HG03045 (cell line): ENCODE measurements around the gene AXDND1.

Experiments used
- ATAC-seq: cut with Tn5 transposase; IDR thresholded peaks from one replicate; pipeline ENCODE4 v1.9.1; 2021; ENCODE audit warnings: mild to moderate bottlenecking, moderate library complexity; ENCODE audit not compliant: unreplicated experiment

Gene AXDND1, protein sequence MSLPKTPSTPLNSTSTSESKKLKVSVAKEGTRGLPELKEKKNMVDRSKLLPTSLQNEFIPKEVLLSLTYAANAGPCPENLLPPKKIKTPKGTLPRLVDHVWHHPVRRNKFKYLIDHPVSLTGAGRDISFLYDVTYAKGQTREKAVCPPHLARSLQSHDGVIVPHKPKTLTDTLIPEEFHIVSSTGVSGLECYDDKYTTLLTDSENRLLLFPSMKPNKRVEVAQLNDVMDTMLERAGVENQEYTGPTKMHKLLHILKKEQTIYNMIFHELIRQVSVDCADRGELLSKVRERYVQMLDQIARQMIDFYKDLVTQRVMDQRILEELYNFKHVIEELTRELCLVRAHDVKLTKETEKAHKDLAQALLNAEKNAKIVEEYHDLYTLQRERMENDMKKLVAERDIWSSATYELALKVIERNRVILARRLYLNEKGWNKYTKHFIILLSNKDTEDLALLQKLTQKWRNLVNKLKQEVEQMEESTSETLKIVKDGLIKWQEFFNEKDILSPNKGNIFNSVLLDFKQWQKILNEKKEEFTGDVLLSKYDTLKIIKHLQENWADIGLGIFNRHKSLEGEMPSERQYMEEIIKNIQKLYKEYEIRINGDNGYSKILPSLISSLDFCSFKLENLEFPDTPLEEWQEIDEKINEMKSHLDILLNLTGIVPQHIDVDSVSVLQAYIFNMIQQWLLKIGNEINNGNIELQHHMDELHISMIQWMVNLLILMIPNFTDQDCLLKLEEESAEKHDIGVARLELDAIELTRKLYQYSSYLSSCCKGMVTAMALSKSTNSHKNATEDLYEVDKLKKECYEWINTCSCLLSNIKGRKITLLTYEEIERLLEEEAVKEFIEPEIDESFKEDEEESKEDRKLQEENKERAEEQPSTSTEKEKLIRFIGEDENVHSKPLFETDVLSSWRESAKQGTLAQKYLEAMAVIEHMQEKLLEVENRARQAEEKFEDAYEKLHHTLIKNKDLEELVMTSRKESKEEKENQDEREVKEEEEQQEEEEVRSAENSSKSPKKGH

DNA sequence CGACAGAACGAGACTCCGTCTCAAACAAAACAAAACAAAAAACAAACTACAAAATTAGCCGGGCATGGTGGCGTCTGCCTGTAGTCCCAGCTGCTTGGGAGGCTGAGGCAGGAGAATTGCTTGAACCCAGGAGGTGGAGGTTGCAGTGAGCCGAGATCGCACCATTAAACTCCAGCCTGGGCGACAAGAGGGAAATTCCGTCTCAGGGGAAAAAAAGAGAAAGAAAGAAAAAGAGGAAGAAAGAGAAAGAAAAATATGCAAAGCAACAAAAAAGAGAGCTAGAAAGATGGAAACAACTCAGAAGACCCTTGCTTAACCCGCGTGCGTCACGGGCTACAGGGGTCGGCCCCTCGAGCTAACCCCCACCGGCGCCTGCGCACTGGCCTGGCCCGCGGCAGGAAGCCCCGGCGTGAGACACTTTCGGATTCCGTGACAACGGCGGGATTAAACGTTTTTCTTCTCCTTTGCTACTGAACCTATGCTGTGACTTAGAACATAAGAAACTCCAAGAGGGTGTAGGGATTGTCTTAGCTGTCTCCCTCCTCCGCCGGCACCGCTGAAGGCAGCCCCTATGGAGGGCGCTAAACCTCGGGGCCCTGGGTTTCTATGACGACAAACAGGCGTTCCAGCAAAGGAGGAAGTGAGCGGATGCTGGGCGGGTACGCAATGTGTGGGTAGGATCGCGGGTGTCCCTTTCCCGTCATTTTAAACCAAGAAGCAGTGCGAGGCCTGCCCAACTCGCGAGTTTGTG lies at the start of gene AXDND1:
Gene AXDND1 (plus strand): TSS at position 630 of the 751 bp plus-strand sequence. CDS start 539 bp downstream, outside the sequence.
- ATAC-seq: peak; percentile 96

DNA sequence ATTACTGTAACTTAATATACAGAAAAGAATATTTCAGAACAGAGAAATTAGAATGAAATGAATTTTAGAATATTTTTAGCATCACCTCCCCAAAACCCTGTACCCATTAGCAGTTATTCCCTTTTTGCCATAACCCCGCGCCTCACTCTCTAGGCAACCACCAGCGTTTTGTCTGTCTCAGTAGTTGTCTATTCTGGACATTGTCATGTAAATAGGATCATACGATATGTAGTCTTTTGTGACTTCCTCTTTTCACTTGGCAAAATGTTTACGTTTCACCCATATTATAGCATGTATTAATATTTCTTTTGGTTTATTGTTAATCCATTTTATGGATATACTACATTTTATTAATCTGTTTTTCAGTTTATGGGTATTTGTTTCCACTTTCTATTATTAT lies 47.3 kb upstream of the AXDND1 start:
- no peak for ATAC-seq

DNA sequence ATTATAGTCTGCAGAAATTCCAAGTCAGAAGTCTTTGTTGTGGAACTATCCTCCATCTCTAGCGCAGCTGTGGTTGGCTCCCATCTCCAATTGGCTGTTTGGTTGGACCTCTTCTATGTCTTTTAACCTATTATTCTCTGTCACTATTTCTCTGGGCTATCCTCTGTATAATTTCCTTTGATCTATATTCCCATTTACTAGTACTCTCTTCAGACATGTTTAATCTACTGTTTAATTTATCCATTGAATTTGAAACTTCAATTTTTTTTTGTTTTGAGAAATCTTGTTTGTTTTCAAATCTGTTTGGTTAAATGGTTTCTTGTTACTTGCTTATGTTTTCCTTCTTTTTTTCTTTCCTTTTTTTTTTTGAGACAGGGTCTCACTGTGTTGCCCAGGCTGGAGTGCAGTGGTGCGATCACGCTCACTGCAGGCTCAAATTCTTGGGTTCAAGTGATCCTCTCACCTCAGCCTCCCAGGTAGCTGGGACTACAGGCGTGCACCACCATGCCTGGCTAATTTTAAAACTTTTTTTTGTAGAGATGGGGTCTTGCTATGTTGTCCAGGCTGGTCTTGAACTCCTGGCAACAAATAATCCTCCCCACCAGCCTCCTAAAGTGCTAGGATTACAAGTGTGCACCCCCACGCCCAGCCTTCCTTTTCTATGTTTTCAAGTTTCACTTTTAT lies 44.1 kb upstream of the AXDND1 start:
- no peak for ATAC-seq

DNA sequence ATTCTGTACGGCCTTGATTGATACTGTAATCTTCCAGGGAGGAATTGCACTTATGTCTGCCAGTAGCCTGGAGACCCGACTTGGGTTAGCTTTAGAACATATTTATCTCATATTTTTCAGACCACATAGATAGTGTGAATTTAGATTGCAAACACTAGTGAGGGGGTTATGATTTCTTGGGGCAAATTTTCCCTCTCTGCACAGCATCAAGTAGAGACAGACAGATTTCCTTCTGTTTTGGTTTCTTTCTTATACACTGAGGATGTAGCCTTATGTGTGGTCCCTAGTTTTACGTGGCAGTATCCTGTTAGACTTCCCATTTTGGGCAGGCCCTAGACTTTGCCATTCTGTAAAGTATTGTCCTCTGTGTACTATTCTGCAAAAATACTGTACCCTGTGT lies 43.2 kb upstream of the AXDND1 start:
- ATAC-seq: no peak

DNA sequence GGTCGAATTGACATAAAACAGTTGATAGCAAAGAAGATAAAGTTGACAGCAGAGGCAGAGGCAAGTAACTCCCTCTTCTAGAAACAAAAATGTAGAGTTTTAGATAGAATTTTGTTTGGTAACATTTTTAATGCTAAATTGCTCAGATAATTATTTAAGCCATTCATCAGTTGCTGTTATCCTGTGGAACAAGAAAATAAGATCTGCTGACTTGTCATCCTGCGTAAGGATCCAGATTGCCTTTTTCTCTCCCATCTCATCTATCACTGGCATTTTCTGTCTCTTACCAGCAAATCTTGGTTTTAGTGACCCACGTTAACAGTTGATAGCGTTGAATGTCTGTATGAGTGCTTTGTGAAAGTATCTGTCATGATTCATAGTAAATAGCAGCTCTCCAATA lies 42.3 kb upstream of the AXDND1 start:
- ATAC-seq: no peak

DNA sequence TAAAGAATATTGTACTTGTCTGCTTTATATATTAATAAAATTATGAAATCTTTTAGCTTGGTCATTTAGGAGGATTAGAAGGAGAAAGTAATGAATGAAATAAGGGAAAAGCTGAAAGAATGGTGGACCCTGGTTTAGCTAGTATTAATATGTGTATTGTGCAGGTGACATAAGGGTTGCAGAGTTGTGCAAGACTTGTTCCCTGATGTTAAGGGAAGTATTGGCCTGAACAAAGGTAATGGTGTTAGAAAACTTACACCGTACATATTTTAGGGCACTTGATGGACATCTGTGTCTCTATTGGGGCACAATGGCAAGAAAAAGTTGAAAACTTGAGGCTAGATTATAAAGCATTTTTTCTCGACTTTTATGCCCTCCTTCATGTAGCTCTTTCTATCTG lies 39.9 kb upstream of the AXDND1 start:
- no peak for ATAC-seq

DNA sequence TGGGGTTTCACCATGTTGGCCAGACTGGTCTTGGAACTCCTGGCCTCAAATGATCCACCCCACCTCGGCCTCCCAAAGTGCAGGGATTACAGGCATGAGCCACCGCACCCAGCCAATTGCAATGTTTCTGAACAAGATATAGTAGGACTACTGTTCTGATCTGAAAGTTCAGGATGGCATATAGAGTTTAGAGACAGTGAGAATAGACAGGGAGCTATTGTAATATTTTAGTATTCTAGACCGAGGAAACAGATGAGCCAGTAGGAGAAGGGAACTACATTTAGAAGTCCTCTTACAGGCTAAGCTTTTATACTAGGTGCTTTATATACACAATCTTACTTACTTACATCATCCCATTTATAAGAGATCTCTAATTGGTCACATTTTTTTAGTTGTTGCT lies 39.0 kb upstream of the AXDND1 start:
- no peak for ATAC-seq

DNA sequence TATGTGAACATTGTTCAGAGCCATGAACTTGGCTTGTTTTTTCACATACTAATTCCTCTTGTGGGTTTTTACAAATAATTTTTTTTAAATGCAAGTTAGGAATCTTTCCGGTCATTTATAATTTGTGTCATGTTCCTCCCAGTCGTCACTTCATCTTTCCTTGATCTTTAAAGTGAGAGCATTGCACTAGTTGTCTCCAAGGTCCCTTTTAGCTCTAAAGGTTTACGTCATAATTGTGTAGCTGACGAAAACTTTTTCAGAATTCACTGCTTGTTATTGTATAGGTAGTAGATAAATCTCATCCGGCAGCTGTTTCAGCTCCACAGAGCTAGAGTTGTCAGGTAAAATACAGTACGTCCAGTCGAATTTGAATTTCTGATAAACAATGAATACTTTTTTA lies 38.6 kb upstream of the AXDND1 start:
- no peak for ATAC-seq

DNA sequence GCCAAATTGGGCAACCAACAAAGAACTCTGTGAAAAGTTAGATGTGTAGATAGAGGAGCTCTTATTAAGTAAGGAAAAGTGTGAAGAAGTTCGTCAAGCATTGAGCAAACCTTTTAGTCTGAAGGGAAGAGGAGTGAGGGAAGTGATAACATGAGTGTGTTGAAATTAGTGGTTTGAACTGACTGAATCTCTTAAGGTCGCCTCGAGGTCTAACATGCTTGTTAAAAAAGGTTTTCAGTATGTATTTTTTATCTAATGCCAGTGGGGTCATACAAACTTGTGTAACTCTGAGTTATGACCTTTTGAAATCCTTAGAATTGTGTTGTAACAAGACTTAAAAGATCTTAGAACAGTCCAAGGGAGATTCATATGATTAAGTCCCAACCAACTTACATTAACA lies 38.1 kb upstream of the AXDND1 start:
- ATAC-seq: no peak

DNA sequence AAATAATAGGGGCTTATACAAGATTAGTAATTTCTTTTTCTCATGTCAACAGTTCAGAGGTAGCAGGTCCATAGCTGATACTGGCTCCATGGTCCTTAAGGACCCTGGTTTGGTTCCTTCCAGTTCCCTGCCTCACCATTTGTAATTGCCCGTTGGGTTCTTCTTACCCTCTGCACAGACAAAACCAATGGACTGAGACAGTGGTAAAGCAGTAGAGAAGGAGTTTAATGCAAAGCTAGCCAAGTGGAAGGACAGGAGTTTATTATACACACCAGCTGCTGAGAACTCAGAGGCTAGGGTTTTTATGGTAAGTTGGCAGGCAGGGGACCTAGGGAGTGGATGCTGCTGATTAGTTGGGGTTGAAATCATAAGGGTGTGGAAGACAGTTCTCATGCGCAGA lies 35.9 kb upstream of the AXDND1 start:
- no peak for ATAC-seq

DNA sequence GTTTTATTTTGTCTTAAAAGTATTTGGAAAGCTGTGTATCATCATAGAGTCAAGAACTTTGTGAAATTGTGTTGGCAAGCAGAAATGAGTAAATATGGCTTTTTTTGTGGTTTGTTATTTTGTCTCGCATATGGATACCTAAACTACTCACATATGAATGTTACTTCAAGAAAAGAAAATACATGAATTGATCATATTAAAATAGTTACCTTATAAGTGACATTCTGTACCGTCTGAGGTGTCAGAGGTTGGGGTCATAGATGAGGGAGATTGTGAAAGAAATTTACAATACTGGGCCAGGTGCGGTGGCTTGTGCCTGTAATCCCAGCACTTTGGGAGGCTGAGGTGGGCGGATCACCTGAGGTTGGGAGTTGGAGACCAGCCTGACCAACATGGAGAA lies 31.3 kb upstream of the AXDND1 start:
- no peak for ATAC-seq

DNA sequence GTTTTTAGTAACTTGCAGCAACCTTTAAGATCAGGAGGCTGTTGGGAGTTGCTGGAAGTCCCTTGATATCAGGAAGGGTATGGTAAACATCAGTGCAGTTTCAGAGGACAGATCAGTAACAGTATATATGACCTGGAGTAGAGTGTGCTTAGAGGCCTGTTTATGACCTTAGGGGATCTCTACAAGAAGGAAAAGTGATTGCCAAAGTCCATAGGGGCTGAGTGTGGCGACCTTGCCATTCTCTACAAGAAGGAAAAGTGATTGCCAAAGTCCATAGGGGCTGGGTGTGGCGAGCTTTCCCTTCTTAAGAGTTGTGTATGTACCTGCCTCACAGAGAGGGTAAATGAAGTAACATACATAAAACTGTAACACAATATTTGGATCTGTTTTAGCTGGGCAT lies 28.5 kb upstream of the AXDND1 start:
- ATAC-seq: no peak

DNA sequence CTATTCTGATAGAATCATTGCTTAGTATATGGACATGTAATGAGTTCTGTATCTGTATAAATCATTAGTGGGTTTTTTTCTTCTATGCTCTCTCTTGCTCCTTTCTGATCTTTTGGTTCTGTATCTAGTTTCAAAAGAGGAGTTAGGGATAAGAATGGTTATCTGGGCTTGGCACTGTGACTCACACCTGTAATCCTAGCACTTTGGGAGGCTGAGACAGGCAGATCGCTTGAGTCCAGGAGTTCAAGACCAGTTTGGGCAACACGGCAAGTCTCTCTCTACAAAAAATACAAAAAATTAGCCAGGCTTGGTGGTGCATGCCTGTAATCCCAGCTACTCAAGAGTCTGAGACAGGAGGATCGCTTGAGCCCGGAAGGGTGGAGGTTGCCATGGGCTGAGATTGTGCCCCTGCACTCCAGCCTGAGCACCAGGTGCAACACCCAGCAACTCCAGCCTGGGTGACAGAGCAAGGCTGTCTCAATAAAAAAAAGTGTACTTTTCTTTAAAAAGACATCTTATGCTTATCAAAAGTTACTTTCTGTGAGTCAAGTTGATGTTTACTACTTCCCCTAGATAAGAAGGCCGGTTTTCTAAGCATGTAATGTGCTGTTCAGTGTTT lies 27.7 kb upstream of the AXDND1 start:
- no peak for ATAC-seq

DNA sequence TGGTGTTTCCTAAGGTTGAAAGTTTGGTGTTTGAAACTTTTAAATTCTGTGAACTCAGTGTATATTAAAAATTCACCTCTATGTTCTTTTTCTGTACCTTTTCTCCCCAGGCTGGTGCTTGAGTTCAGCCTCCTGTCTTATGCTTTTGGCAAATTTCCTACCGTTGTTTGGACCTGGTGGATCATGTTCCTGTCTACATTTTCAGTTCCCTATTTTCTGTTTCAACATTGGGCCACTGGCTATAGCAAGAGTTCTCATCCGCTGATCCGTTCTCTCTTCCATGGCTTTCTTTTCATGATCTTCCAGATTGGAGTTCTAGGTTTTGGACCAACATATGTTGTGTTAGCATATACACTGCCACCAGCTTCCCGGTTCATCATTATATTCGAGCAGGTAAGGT lies 24.9 kb upstream of the AXDND1 start:
- ATAC-seq: no peak

DNA sequence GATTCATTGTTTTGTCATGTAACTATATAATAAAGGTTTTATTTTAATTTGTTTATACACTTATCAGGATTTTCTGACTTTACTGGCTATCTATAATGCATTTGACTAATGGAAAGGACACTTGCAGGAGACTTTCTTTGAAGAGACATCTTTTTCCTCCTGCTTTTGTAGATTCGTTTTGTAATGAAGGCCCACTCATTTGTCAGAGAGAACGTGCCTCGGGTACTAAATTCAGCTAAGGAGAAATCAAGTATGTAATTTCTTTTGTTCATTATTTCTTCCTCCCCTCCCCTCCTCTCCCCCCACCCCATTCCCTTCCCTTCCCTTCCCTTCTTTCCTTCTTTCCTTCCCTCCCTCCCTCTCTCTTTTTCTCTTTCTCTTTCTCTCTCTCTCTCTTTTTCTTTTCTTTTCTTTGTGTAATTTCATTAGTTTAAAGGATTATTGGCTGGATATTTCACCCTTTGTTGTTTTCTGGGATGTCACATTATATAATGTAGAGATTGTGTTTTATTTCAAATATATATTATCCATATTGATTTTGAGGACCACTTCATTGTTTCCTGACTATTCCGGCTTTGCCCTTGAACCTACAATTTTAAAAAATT lies 23.7 kb upstream of the AXDND1 start:
- no peak for ATAC-seq

DNA sequence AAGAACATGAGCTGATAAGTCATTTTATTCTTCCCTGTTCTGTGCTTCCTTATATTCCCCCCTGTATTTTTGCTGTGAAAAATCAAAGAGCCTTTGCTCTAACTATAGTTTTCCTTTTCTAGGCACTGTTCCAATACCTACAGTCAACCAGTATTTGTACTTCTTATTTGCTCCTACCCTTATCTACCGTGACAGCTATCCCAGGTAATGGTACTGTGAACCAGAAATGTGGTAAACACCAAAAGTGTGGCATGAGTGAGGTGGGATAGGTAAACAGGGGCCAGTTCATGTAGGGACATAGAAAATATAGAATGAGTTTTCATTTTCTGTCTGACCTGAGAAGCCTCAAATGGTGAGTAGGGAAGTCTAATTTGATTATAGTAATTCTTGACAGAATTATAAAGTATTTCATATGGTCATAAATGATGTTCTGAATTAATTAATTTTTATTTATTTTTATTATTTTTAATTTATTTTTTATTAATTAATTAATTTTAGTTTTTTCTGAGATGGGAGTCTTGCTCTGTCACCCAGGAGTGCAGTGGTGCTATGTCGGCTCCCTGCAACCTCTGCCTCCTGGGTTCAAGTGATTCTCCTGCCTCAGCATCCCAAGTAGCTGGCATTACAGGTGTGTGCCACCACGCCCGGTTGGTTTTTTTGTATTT lies 22.9 kb upstream of the AXDND1 start:
- ATAC-seq: no peak

DNA sequence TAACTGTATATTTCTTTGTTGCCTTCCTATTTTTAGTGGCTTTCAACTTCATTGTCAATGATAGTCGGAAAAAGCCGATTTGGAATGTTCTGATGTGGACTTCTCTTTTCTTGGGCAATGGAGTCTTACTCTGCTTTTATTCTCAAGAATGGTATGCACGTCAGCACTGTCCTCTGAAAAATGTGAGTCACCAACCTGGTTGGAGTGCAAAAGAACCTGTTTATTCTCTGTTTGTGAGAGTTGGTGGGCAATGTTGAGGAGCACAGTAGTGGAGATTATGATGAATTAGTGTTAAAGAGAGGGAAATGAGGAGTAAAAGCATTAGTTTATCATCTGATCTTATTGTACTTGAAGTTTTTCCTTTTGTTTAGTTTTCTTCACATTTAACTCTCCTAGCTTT lies 14.5 kb upstream of the AXDND1 start:
- ATAC-seq: no peak

DNA sequence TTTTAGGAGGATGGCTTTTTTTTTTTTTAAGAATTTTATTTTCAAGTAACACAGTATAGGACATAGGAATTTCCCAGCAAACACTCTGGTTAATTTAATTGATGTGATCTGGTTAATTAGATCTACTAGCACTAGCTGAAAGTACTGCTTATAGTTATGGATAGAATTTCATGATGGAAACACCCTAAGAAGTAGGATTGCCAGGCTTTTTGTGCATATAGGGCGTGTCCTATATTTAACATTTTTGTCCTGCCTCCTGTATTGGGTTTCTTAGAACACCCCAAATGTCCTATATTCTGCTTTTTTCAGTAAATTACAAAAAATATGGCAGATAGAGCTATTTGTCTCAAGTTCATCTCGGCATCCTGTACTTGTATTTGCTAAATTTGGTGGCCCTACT lies 13.5 kb upstream of the AXDND1 start:
- no peak for ATAC-seq

DNA sequence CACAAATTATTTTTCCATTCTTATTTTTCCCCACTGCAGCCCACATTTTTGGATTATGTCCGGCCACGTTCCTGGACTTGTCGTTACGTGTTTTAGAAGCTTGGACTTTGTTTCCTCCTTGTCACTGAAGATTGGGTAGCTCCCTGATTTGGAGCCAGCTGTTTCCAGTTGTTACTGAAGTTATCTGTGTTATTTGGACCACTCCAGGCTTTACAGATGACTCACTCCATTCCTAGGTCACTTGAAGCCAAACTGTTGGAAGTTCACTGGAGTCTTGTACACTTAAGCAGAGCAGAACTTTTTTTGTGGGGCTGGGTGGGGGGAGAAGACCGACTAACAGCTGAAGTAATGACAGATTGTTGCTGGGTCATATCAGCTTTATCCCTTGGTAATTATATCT lies 12.2 kb upstream of the AXDND1 start:
- ATAC-seq: no peak
